Measurements from ENCODE around the gene FAM163A.

DNA sequence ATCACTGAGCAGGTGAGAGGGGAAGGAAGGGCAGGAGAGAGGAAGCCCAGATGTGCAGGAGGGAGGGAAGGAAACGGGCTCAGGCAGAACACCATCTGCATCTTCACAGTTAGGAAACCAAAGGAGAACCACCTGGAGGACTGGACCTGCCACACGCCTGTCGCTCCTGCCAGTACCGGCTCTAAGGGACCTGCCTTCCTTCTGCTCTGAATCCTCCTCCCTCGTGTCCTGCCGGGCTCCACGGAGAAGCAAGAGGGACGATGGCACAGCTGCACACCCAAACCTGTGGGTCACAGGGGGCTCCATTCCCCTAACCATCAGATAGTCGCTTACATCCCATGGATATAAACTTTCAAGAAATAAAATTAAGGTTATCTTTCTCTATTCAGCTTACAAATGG, 78.4 kb downstream of the FAM163A start:
- TF ChIP-seq, protein P1, sequence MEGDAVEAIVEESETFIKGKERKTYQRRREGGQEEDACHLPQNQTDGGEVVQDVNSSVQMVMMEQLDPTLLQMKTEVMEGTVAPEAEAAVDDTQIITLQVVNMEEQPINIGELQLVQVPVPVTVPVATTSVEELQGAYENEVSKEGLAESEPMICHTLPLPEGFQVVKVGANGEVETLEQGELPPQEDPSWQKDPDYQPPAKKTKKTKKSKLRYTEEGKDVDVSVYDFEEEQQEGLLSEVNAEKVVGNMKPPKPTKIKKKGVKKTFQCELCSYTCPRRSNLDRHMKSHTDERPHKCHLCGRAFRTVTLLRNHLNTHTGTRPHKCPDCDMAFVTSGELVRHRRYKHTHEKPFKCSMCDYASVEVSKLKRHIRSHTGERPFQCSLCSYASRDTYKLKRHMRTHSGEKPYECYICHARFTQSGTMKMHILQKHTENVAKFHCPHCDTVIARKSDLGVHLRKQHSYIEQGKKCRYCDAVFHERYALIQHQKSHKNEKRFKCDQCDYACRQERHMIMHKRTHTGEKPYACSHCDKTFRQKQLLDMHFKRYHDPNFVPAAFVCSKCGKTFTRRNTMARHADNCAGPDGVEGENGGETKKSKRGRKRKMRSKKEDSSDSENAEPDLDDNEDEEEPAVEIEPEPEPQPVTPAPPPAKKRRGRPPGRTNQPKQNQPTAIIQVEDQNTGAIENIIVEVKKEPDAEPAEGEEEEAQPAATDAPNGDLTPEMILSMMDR (IDR thresholded peaks at IDR 0.05), result no peak
- TF ChIP-seq POLR2A (IDR thresholded peaks at IDR 0.05), result no peak

Measured in uterus (tissue), 2 donors.